A549 (cell line): ENCODE measurements around the gene VPS18.

ENCODE experiments used
- CEBPB ChIP-seq, 2 experiments: fragments of >200 bp in 1 of 2; sonication (Bioruptor Twin) in 1 of 2; formaldehyde crosslinking in 1 of 2; IDR thresholded peaks; 2 replicates each; pipeline ENCODE4 v1.6.1; 2012 to 2016
- E2F6 ChIP-seq: IDR thresholded peaks from 2 replicates; pipeline ENCODE4 v1.6.1; 2012; ENCODE audit warnings: low read depth, borderline replicate concordance
- EP300 ChIP-seq, 2 experiments: fragments of >200 bp; sonication (Bioruptor Twin); formaldehyde crosslinking; IDR thresholded peaks; 2 replicates in 1 of 2; 3 replicates in 1 of 2; pipeline ENCODE4 v1.6.1; 2016 to 2017
- POLR2A ChIP-seq: IDR thresholded peaks from 2 replicates; pipeline ENCODE4 v1.6.1; 2012; ENCODE audit warnings: mild to moderate bottlenecking, low read length
- POLR2AphosphoS2 ChIP-seq: conservative IDR thresholded peaks from 2 replicates; pipeline ENCODE4 v1.6.1; 2012; ENCODE audit warnings: low read length, improper control_type of control experiment, inconsistent platforms
- RAD21 ChIP-seq, 2 experiments: fragments of >200 bp in 1 of 2; sonication (Bioruptor Twin) in 1 of 2; formaldehyde crosslinking in 1 of 2; IDR thresholded peaks in 1 of 2; conservative IDR thresholded peaks in 1 of 2; 2 replicates in 1 of 2; 3 replicates in 1 of 2; pipeline ENCODE4 v1.6.1; 2012 to 2018; ENCODE audit warnings: inconsistent platforms in 1 of 2
- RFX5 ChIP-seq: fragments of 450-650 bp; IDR thresholded peaks from 2 replicates; pipeline ENCODE4 v1.7.1; 2014; ENCODE audit warnings: antibody characterized with exemption, mild to moderate bottlenecking, moderate library complexity
- SMC3 ChIP-seq: fragments of >200 bp; sonication (Bioruptor Twin); formaldehyde crosslinking; IDR thresholded peaks from 3 replicates; pipeline ENCODE4 v1.6.1; 2018; ENCODE audit warnings: inconsistent platforms
- ZFP36 ChIP-seq: fragments of 450-650 bp; IDR thresholded peaks from 2 replicates; pipeline ENCODE4 v1.6.1; 2014; ENCODE audit warnings: borderline replicate concordance; ENCODE audit not compliant: partially characterized antibody
- TF ChIP-seq, protein P1 (sequence below): fragments of 200-600 bp; sonication (generic); IDR thresholded peaks from 2 replicates; pipeline ENCODE4 v1.6.1; 2016; ENCODE audit warnings: antibody characterized with exemption, mild to moderate bottlenecking, moderate library complexity
- TF ChIP-seq, protein P2 (sequence below): fragments of >200 bp; sonication (Bioruptor Twin); formaldehyde crosslinking; IDR thresholded peaks from 3 replicates; pipeline ENCODE4 v1.5.1; 2016
- TF ChIP-seq, protein P3 (sequence below): IDR thresholded peaks from 2 replicates; pipeline ENCODE4 v1.6.1; 2012
- TF ChIP-seq, protein P4 (sequence below): fragments of >200 bp; sonication (Bioruptor Twin); formaldehyde crosslinking; IDR thresholded peaks from 3 replicates; pipeline ENCODE4 v1.6.1; 2016

DNA sequence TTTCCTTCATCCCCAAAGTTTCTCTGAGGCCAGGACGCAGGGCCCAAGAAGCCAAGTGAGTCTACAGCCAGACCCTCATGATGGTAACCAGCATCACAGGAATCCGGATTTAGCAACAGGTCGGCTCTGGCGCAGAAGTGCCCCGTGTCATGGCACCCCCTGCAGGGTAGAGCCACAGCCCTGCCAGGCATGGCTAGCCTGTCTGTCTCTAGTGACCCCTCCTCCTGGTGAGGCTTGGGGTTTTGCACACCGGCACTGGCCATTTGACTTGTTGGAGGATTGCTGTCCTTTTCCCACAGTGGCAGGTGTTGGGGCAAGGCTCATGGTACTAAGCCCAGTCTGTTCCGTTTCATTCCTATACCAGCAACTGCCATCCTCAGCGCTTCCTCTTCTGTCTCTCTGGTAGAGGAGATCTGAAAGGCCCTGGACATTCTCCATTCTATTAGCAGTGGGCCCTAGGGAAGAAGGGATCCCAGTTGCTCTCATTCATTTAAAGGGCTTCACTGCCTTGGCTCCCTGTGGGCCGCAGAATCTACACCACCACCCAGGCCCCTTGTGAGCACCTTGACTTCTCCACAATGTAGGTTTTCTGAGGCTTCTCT, 49.6 kb downstream of the VPS18 start:
- TF ChIP-seq SMC3 (no peak), POLR2A (no peak), CEBPB (IDR thresholded peaks at IDR 0.05) (no peak), E2F6 (no peak), ZFP36 (no peak), RAD21 (conservative IDR thresholded peaks at IDR 0.05 in 1 of 2, IDR thresholded peaks at IDR 0.05 in 1 of 2) (no peak), RFX5 (no peak), EP300 (IDR thresholded peaks at IDR 0.05) (no peak), POLR2AphosphoS2 (no peak)
- TF ChIP-seq, protein P1, sequence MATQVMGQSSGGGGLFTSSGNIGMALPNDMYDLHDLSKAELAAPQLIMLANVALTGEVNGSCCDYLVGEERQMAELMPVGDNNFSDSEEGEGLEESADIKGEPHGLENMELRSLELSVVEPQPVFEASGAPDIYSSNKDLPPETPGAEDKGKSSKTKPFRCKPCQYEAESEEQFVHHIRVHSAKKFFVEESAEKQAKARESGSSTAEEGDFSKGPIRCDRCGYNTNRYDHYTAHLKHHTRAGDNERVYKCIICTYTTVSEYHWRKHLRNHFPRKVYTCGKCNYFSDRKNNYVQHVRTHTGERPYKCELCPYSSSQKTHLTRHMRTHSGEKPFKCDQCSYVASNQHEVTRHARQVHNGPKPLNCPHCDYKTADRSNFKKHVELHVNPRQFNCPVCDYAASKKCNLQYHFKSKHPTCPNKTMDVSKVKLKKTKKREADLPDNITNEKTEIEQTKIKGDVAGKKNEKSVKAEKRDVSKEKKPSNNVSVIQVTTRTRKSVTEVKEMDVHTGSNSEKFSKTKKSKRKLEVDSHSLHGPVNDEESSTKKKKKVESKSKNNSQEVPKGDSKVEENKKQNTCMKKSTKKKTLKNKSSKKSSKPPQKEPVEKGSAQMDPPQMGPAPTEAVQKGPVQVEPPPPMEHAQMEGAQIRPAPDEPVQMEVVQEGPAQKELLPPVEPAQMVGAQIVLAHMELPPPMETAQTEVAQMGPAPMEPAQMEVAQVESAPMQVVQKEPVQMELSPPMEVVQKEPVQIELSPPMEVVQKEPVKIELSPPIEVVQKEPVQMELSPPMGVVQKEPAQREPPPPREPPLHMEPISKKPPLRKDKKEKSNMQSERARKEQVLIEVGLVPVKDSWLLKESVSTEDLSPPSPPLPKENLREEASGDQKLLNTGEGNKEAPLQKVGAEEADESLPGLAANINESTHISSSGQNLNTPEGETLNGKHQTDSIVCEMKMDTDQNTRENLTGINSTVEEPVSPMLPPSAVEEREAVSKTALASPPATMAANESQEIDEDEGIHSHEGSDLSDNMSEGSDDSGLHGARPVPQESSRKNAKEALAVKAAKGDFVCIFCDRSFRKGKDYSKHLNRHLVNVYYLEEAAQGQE, result no peak
- TF ChIP-seq, protein P2, sequence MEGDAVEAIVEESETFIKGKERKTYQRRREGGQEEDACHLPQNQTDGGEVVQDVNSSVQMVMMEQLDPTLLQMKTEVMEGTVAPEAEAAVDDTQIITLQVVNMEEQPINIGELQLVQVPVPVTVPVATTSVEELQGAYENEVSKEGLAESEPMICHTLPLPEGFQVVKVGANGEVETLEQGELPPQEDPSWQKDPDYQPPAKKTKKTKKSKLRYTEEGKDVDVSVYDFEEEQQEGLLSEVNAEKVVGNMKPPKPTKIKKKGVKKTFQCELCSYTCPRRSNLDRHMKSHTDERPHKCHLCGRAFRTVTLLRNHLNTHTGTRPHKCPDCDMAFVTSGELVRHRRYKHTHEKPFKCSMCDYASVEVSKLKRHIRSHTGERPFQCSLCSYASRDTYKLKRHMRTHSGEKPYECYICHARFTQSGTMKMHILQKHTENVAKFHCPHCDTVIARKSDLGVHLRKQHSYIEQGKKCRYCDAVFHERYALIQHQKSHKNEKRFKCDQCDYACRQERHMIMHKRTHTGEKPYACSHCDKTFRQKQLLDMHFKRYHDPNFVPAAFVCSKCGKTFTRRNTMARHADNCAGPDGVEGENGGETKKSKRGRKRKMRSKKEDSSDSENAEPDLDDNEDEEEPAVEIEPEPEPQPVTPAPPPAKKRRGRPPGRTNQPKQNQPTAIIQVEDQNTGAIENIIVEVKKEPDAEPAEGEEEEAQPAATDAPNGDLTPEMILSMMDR, result no peak
- TF ChIP-seq, protein P3, sequence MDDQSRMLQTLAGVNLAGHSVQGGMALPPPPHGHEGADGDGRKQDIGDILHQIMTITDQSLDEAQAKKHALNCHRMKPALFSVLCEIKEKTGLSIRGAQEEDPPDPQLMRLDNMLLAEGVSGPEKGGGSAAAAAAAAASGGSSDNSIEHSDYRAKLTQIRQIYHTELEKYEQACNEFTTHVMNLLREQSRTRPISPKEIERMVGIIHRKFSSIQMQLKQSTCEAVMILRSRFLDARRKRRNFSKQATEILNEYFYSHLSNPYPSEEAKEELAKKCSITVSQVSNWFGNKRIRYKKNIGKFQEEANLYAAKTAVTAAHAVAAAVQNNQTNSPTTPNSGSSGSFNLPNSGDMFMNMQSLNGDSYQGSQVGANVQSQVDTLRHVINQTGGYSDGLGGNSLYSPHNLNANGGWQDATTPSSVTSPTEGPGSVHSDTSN, result no peak
- TF ChIP-seq, protein P4, sequence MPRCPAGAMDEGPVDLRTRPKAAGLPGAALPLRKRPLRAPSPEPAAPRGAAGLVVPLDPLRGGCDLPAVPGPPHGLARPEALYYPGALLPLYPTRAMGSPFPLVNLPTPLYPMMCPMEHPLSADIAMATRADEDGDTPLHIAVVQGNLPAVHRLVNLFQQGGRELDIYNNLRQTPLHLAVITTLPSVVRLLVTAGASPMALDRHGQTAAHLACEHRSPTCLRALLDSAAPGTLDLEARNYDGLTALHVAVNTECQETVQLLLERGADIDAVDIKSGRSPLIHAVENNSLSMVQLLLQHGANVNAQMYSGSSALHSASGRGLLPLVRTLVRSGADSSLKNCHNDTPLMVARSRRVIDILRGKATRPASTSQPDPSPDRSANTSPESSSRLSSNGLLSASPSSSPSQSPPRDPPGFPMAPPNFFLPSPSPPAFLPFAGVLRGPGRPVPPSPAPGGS, result no peak
